GM23338 (cell line): Measurements from ENCODE around the gene ZNF366. TPM values are rescaled to one million over a fixed set of nuclear protein-coding genes. Genes with fewer than 3 reads are reported as not detected.

Source experiments
- ATAC-seq: fragments of 200-7000 bp; cut with Tn5 transposase; 3 replicates; pipeline ENCODE4 v1.9.1; 2020
- DNase-seq: peaks from one replicate; pipeline ENCODE4 v3.0.0-alpha.2; 2015; ENCODE audit warnings: low spot score
- H2AFZ ChIP-seq: fragments of 200-600 bp; sonication (generic); 2 replicates; pipeline ENCODE4 v1.8.0; 2016; ENCODE audit warnings: antibody characterized with exemption, mild to moderate bottlenecking, moderate library complexity
- H3F3A ChIP-seq: fragments of 200-600 bp; sonication (generic); replicated peaks from 2 replicates; pipeline ENCODE4 v1.8.0; 2017; ENCODE audit warnings: antibody characterized with exemption, mixed run types, low read depth
- H3K27ac ChIP-seq: fragments of 200-600 bp; sonication (generic); 2 replicates; pipeline ENCODE4 v1.6.1; 2016; ENCODE audit warnings: low read depth
- H3K27me3 ChIP-seq: fragments of 200-600 bp; sonication (generic); 2 replicates; pipeline ENCODE4 v1.8.0; 2016; ENCODE audit warnings: mild to moderate bottlenecking, mixed run types, moderate library complexity; ENCODE audit not compliant: insufficient read depth
- H3K36me3 ChIP-seq: fragments of 200-600 bp; sonication (generic); 2 replicates; pipeline ENCODE4 v1.8.0; 2016; ENCODE audit warnings: mild to moderate bottlenecking; ENCODE audit not compliant: insufficient read depth
- H3K4me1 ChIP-seq: fragments of 200-600 bp; sonication (generic); 2 replicates; pipeline ENCODE4 v1.8.0; 2016; ENCODE audit warnings: mild to moderate bottlenecking, moderate library complexity; ENCODE audit not compliant: insufficient read depth
- H3K4me2 ChIP-seq: fragments of 200-600 bp; sonication (generic); 2 replicates; pipeline ENCODE4 v1.7.1; 2017; ENCODE audit warnings: mixed run types
- H3K4me3 ChIP-seq: fragments of 200-600 bp; sonication (generic); 2 replicates; pipeline ENCODE4 v1.6.1; 2016; ENCODE audit warnings: mixed run types
- H3K79me2 ChIP-seq: fragments of 200-600 bp; sonication (generic); replicated peaks from 2 replicates; pipeline ENCODE4 v1.8.0; 2017; ENCODE audit warnings: mild to moderate bottlenecking; ENCODE audit not compliant: insufficient read depth
- H3K9me2 ChIP-seq: fragments of 200-600 bp; sonication (generic); 2 replicates; pipeline ENCODE4 v1.8.0; 2017; ENCODE audit not compliant: insufficient read depth
- H4K20me1 ChIP-seq: fragments of 200-600 bp; sonication (generic); replicated peaks from 2 replicates; pipeline ENCODE4 v1.8.0; 2017; ENCODE audit warnings: mild to moderate bottlenecking; ENCODE audit not compliant: insufficient read depth
- H3K27ac Mint-ChIP-seq: 2 replicates; pipeline ENCODE4 v1.8.0; 2020; ENCODE audit warnings: inconsistent platforms, mild to moderate bottlenecking, moderate library complexity, mixed read lengths
- H3K27me3 Mint-ChIP-seq: 3 replicates; pipeline ENCODE4 v1.8.0; 2022; ENCODE audit warnings: low read depth, mild to moderate bottlenecking, moderate library complexity, mixed read lengths, inconsistent platforms; ENCODE audit not compliant: insufficient read depth, poor library complexity
- H3K36me3 Mint-ChIP-seq: 3 replicates; pipeline ENCODE4 v1.8.0; 2021; ENCODE audit warnings: low read depth, mild to moderate bottlenecking, inconsistent platforms, moderate library complexity, mixed read lengths
- H3K4me1 Mint-ChIP-seq: 3 replicates; pipeline ENCODE4 v1.8.0; 2020; ENCODE audit warnings: mild to moderate bottlenecking, inconsistent platforms, mixed read lengths
- H3K4me3 Mint-ChIP-seq: 3 replicates; pipeline ENCODE4 v1.8.0; 2021; ENCODE audit warnings: moderate library complexity, mild to moderate bottlenecking, inconsistent platforms, mixed read lengths
- H3K9me3 Mint-ChIP-seq: 3 replicates; pipeline ENCODE4 v1.8.0; 2020; ENCODE audit warnings: moderate library complexity, mild to moderate bottlenecking, inconsistent platforms, mixed read lengths
- CTCF ChIP-seq, 2 experiments: fragments of 200-600 bp in 1 of 2; sonication (generic) in 1 of 2; conservative IDR thresholded peaks; 2 replicates each; pipeline versions ENCODE4 v1.5.1 to v1.6.1; 2016 to 2017; ENCODE audit warnings: antibody characterized with exemption in 2 of 2, low read depth in 2 of 2, mild to moderate bottlenecking in 2 of 2, moderate library complexity in 1 of 2
- EZH2 ChIP-seq: fragments of 200-600 bp; sonication (generic); IDR thresholded peaks from one replicate; pipeline ENCODE4 v1.8.0; 2017; ENCODE audit warnings: antibody characterized with exemption, mild to moderate bottlenecking, low read depth; ENCODE audit not compliant: unreplicated experiment
- EZH2phosphoT487 ChIP-seq: fragments of 200-600 bp; sonication (generic); IDR thresholded peaks from one replicate; pipeline ENCODE4 v1.8.1; 2018; ENCODE audit warnings: antibody characterized with exemption; ENCODE audit not compliant: unreplicated experiment
- NANOG ChIP-seq: IDR thresholded peaks from 2 replicates; pipeline ENCODE4 v1.6.1; 2016; ENCODE audit warnings: antibody characterized with exemption, borderline replicate concordance
- POLR2AphosphoS5 ChIP-seq: IDR thresholded peaks from 2 replicates; pipeline ENCODE4 v1.6.1; 2016; ENCODE audit warnings: antibody characterized with exemption, low read depth
- REST ChIP-seq: IDR thresholded peaks from one replicate; pipeline ENCODE4 v1.6.1; 2018; ENCODE audit warnings: antibody characterized with exemption; ENCODE audit not compliant: unreplicated experiment
- STAT1 ChIP-seq: IDR thresholded peaks from one replicate; pipeline ENCODE4 v1.6.1; 2016; ENCODE audit warnings: antibody characterized with exemption; ENCODE audit not compliant: unreplicated experiment
- ZNF114 ChIP-seq: fragments of 250-450 bp; sonication (Bioruptor Pico); IDR thresholded peaks from 2 replicates; pipeline ENCODE4 v1.5.0; 2020; ENCODE audit warnings: mild to moderate bottlenecking, moderate library complexity
- ZNF331 ChIP-seq: fragments of 250-450 bp; sonication (Bioruptor Pico); IDR thresholded peaks from 2 replicates; pipeline ENCODE4 v1.5.0; 2020; ENCODE audit warnings: low read depth, mild to moderate bottlenecking, moderate library complexity
- polyA plus RNA-seq: library from polyadenylated mRNA; unstranded; fragments of >200 nt; fragmentation: Nextera tagmentation; extraction: Ambion mirVana; gene quantifications from 2 replicates; pipeline ENCODE4 v1.2.1, GENCODE V29; 2016
- total RNA-seq: library from RNA; depleted of rRNA; stranded (reverse); fragments of >200 nt; shearing (Covaris generic); gene quantifications from 2 replicates; pipeline ENCODE4 v1.2.3, GENCODE V29; 2014

ZNF366 gene
- total and polyA plus RNA-seq, 2 experiments from 2014 or later = not detected

GRCh38 chr5:72509401-72509800 is 2.2 kb upstream of the ZNF366 start (continued):
- TF ChIP-seq REST = no peak
- TF ChIP-seq NANOG = no peak
- no peak for TF ChIP-seq CTCF (conservative IDR thresholded peaks at IDR 0.05; ENCODE audit: low read depth in 2 of 2)
- no peak for TF ChIP-seq EZH2
- TF ChIP-seq ZNF114 (CRISPR knock-in tag) = no peak
- no peak for TF ChIP-seq STAT1
- TF ChIP-seq POLR2AphosphoS5 = no peak
- no peak for TF ChIP-seq EZH2phosphoT487

GRCh38 chr5:72508241-72509170 is 1.3 kb upstream of the ZNF366 start:
- no peak overlapping the region for H3K4me2 ChIP-seq
- H3K9me3 Mint-ChIP-seq = no peaks in the 10 kb centered on the region
- H2AFZ ChIP-seq = peak overlapping the region; percentile 56

More at GRCh38 chr5:72508241-72509170, 1.3 kb upstream of the ZNF366 start:
- H3K9me2 ChIP-seq = peaks cover 10% of the 10 kb centered on the region
- peaks cover 2% of the 10 kb centered on the region for H3K27me3 Mint-ChIP-seq
- H3F3A ChIP-seq = no peaks in the 10 kb centered on the region
- no peaks in the 10 kb centered on the region for H3K79me2 ChIP-seq
- H3K4me1 ChIP-seq = peaks cover 25% of the 10 kb centered on the region
- no peaks in the 10 kb centered on the region for H3K27me3 ChIP-seq
- no peaks in the 10 kb centered on the region for H3K36me3 Mint-ChIP-seq
- no peaks in the 10 kb centered on the region for H3K36me3 ChIP-seq
- H3K27ac ChIP-seq = no peak overlapping the region
- DNase-seq = no peak
- TF ChIP-seq ZNF331 (CRISPR knock-in tag) (no peak), CTCF (conservative IDR thresholded peaks at IDR 0.05; ENCODE audit: low read depth in 2 of 2) (peak in 1 of 2 experiments; percentile 13; a peak in 1 of 4 replicates)
- no peak overlapping the region for H3K4me3 ChIP-seq
- peak; percentile 39 for ATAC-seq
- H3K27ac Mint-ChIP-seq = 0 out of 2 replicates have a peak overlapping the region, but pooled peaks have one; percentile 17
- H3K4me1 Mint-ChIP-seq = peaks cover 37% of the 10 kb centered on the region
- H4K20me1 ChIP-seq = no peaks in the 10 kb centered on the region
- no peak overlapping the region for H3K4me3 Mint-ChIP-seq
